Measurements from ENCODE around the gene TMCO6.

Gene TMCO6

GRCh38 chr5:140674211-140674610 is 35.0 kb downstream of the TMCO6 start:
- DNase-seq, result no peak

- no peak for DNase-seq
Measured at GRCh38 chr5:140674629-140675028, 35.4 kb downstream of the TMCO6 start.

- no peak for DNase-seq
Measured at GRCh38 chr5:140677947-140678346, 38.7 kb downstream of the TMCO6 start.

GRCh38 chr5:140678993-140679392 is 39.7 kb downstream of the TMCO6 start:
- no peak for DNase-seq

- DNase-seq, result no peak
Measured at GRCh38 chr5:140690376-140690932, 51.2 kb downstream of the TMCO6 start.

DNA sequence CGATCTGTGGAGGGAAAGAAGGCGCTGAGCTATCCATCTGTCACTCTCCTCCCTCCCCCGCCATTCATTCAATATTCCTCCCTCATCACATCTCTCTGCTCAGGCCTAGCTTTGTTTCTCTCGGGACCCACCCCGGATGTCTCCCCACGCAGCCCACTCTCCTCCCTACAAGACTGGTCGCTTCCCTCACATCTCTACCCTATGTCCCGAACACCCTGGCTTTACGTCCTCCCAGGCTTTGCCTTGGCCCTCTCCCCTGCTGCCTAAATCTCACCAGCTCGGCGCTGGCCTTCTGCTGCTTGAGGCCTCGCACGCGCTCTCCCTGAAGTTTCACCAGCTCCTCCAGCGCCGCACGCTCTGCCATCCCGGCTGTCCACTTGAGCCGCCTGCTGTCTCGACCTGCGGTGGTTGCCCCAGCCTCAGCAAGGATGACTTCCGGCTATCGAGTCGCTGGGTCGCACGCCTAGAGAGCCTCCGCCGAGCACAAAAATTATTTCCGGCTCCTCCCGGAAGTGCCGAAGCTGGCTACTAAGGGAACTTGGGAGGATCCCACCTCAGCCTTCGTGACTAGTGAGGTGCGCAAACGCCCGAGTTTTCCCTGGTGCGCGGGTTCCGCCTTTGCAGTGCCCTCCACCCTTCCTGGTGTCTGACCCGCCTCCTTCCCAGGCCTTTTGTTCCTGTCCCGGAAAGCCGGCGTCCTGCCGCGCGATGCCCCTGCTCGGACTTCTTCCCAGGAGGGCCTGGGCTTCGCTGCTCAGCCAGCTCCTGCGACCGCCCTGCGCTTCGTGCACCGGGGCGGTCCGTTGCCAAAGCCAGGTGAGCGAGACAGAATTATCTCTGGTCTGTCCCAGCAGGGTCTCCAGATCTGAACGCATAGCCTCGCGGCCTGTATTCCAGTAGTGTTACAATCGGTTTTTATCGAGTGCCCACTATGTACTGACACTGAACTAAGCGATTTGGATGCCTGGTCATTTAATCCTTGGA is 52.0 kb downstream of the TMCO6 start, which contains the start of the genes HARS1 and HARS2:
Gene HARS1, minus strand, starts transcription at position 430 of the 984 bp plus-strand sequence. Its CDS starts 66 bp downstream, at position 364.
Gene HARS2, plus strand, starts transcription at position 515 of the 984 bp plus-strand sequence. Its CDS starts 194 bp downstream, at position 709.
- peak; percentile 80 for DNase-seq

- DNase-seq, result no peak
Measured at GRCh38 chr5:140694276-140694675, 55.0 kb downstream of the TMCO6 start.

Data from NCI-H1105 (cell line).